ENCODE measurements around the gene IRF2. TPM values are rescaled to one million over a fixed set of nuclear protein-coding genes. Genes with fewer than 3 reads are reported as not detected.

The IRF2 gene
- total RNA-seq, 2 donors from 2014 or later: 35.3 to 68.0 TPM

- DNase-seq (ENCODE audit: low spot score) (no peak), ATAC-seq (ENCODE audit: insufficient number of reproducible peaks, low FRiP score, low read depth) (no peak)
- H3K4me3 ChIP-seq: no peak overlapping the region
- H3K27ac ChIP-seq: no peak overlapping the region
- TF ChIP-seq CTCF (IDR thresholded peaks at IDR 0.05): no peak
- H3K36me3 ChIP-seq: peaks cover 26% of the 10 kb centered on the region
- H3K9me3 ChIP-seq: no peaks in the 10 kb centered on the region
- peaks cover 10 to 13% of the 10 kb centered on the region in 2 donors for H3K4me1 ChIP-seq (ENCODE audit: control insufficient read depth in 1 of 2, low read depth in 2 of 2)
- no peaks in the 10 kb centered on the region for H3K27me3 ChIP-seq (replicated peaks; ENCODE audit: insufficient read depth)
These were observed 60.9 kb downstream of the IRF2 start for GRCh38 chr4:184413261-184414046.

GRCh38 chr4:184410748-184411147, 63.6 kb downstream of the IRF2 start:
- no peak for DNase-seq (ENCODE audit: low spot score)
- Histone ChIP-seq H3K27me3 (replicated peaks; ENCODE audit: insufficient read depth) (no peaks in the 10 kb centered on the region), H3K4me1 (ENCODE audit: control insufficient read depth in 1 of 2, low read depth in 2 of 2) (peaks cover 5 to 22% of the 10 kb centered on the region in 2 donors), H3K27ac (no peak overlapping the region), H3K4me3 (no peak overlapping the region), H3K36me3 (peaks cover 17% of the 10 kb centered on the region), H3K9me3 (no peaks in the 10 kb centered on the region)
- no peak for TF ChIP-seq CTCF (IDR thresholded peaks at IDR 0.05)
- ATAC-seq (ENCODE audit: insufficient number of reproducible peaks, low FRiP score, low read depth): no peak

- peaks cover 5 to 22% of the 10 kb centered on the region in 2 donors for H3K4me1 ChIP-seq (ENCODE audit: control insufficient read depth in 1 of 2, low read depth in 2 of 2)
- peaks cover 17% of the 10 kb centered on the region for H3K36me3 ChIP-seq
- H3K27ac ChIP-seq: no peak overlapping the region
- ATAC-seq (ENCODE audit: insufficient number of reproducible peaks, low FRiP score, low read depth) (no peak), DNase-seq (ENCODE audit: low spot score) (no peak)
- H3K27me3 ChIP-seq (replicated peaks; ENCODE audit: insufficient read depth): no peaks in the 10 kb centered on the region
- no peak overlapping the region for H3K4me3 ChIP-seq
- H3K9me3 ChIP-seq: no peaks in the 10 kb centered on the region
- TF ChIP-seq CTCF (IDR thresholded peaks at IDR 0.05): no peak
These were observed 64.2 kb downstream of the IRF2 start for GRCh38 chr4:184409911-184410692.

- Histone ChIP-seq H3K4me1 (ENCODE audit: control insufficient read depth in 1 of 2, low read depth in 2 of 2) (peaks cover 5 to 22% of the 10 kb centered on the region in 2 donors), H3K36me3 (peaks cover 21% of the 10 kb centered on the region)
- no peak for DNase-seq (ENCODE audit: low spot score)
These were observed 64.8 kb downstream of the IRF2 start for GRCh38 chr4:184409502-184409901.

More at GRCh38 chr4:184409502-184409901, 64.8 kb downstream of the IRF2 start:
- no peak for TF ChIP-seq CTCF (IDR thresholded peaks at IDR 0.05)
- Histone ChIP-seq H3K27ac (no peak overlapping the region), H3K9me3 (no peaks in the 10 kb centered on the region), H3K27me3 (replicated peaks; ENCODE audit: insufficient read depth) (no peaks in the 10 kb centered on the region), H3K4me3 (no peak overlapping the region)
- no peak for ATAC-seq (ENCODE audit: insufficient number of reproducible peaks, low FRiP score, low read depth)
